WTC11 (cell line): Measurements from ENCODE around the gene RETREG2. TPM values are rescaled to one million over a fixed set of nuclear protein-coding genes. Genes with fewer than 3 reads are reported as not detected.
A peak's percentile ranks its signal among the peaks of the same experiment; 100 is the strongest.

Experiments used
- ATAC-seq: fragments of 200-7000 bp; cut with Tn5 transposase; 2 replicates; pipeline ENCODE4 v1.10.0; 2021; ENCODE audit warnings: mild to moderate bottlenecking, moderate library complexity
- CTCF ChIA-PET: fragments of 300-600 bp; sonication (Branson Sonifier 250); formaldehyde crosslinking; loops from one replicate; lab custom pipeline; 2021; ENCODE audit warnings: antibody characterized with exemption; lab: Charles Lee
- POLR2A ChIA-PET: fragments of 350-600 bp; sonication (Branson Sonifier 250); formaldehyde crosslinking; loops from one replicate; lab custom pipeline; 2021; ENCODE audit warnings: antibody characterized with exemption; lab: Charles Lee
- DNase-seq: peaks from one replicate; pipeline ENCODE4 v3.0.0; 2021; ENCODE audit warnings: low spot score
- H3K27ac Mint-ChIP-seq: 2 replicates; pipeline ENCODE4 v1.8.0; 2021; ENCODE audit warnings: mixed read lengths
- H3K27me3 Mint-ChIP-seq: 2 replicates; pipeline ENCODE4 v1.8.0; 2021; ENCODE audit warnings: low read depth, mild to moderate bottlenecking, moderate library complexity, mixed read lengths
- H3K36me3 Mint-ChIP-seq: 2 replicates; pipeline ENCODE4 v1.8.0; 2021; ENCODE audit warnings: mixed read lengths
- H3K4me1 Mint-ChIP-seq: 2 replicates; pipeline ENCODE4 v1.8.0; 2022; ENCODE audit warnings: mixed read lengths
- H3K4me3 Mint-ChIP-seq: 2 replicates; pipeline ENCODE4 v1.8.0; 2021; ENCODE audit warnings: mild to moderate bottlenecking, moderate library complexity, mixed read lengths
- H3K9me3 Mint-ChIP-seq: 2 replicates; pipeline ENCODE4 v1.8.0; 2021; ENCODE audit warnings: mixed read lengths
- FOXJ3 ChIP-seq: sonication (generic); formaldehyde crosslinking; IDR thresholded peaks from 2 replicates; pipeline ENCODE4 v1.9.0; 2021; ENCODE audit warnings: missing genetic modification reagents, mild to moderate bottlenecking, borderline replicate concordance
- FOXK1 ChIP-seq: sonication (generic); formaldehyde crosslinking; IDR thresholded peaks from 2 replicates; pipeline ENCODE4 v1.8.0; 2022; ENCODE audit warnings: mild to moderate bottlenecking, moderate library complexity, missing genetic modification reagents
- GABPB1 ChIP-seq: sonication (generic); formaldehyde crosslinking; IDR thresholded peaks from 2 replicates; pipeline ENCODE4 v1.8.1; 2023; ENCODE audit warnings: mild to moderate bottlenecking, missing genetic modification reagents
- NFE2L1 ChIP-seq: sonication (generic); formaldehyde crosslinking; IDR thresholded peaks from 2 replicates; pipeline ENCODE4 v1.8.1; 2023; ENCODE audit warnings: missing genetic modification reagents
- NR2C2 ChIP-seq: sonication (generic); formaldehyde crosslinking; IDR thresholded peaks from 2 replicates; pipeline ENCODE4 v1.8.0; 2022; ENCODE audit warnings: mild to moderate bottlenecking, missing genetic modification reagents
- NR3C1 ChIP-seq: sonication (generic); formaldehyde crosslinking; conservative IDR thresholded peaks from 2 replicates; pipeline ENCODE4 v1.8.1; 2023; ENCODE audit warnings: low read depth, mild to moderate bottlenecking, missing genetic modification reagents
- TP53 ChIP-seq: sonication (generic); formaldehyde crosslinking; IDR thresholded peaks from 2 replicates; pipeline ENCODE4 v1.8.1; 2023; ENCODE audit warnings: mild to moderate bottlenecking, missing genetic modification reagents
- ZBTB21 ChIP-seq: sonication (generic); formaldehyde crosslinking; IDR thresholded peaks from 2 replicates; pipeline ENCODE4 v1.8.1; 2023; ENCODE audit warnings: mild to moderate bottlenecking, missing genetic modification reagents, borderline replicate concordance
- ZNF416 ChIP-seq: fragments of 250-450 bp; sonication (Bioruptor Pico); IDR thresholded peaks from 2 replicates; pipeline ENCODE4 v1.9.0; 2021; ENCODE audit warnings: mild to moderate bottlenecking, inconsistent platforms
- ZNF671 ChIP-seq: fragments of 250-450 bp; sonication (Bioruptor Pico); IDR thresholded peaks from 2 replicates; pipeline ENCODE4 v1.8.0; 2021; ENCODE audit warnings: mild to moderate bottlenecking
- total RNA-seq: library from RNA; stranded (reverse); gene quantifications from 3 replicates; pipeline ENCODE4 v1.2.3, GENCODE V29; 2021
- TF ChIP-seq, protein P1 (sequence below): fragments of 250-450 bp; sonication (Bioruptor Pico); IDR thresholded peaks from 2 replicates; pipeline ENCODE4 v1.9.0; 2021; ENCODE audit warnings: mild to moderate bottlenecking, borderline replicate concordance
- TF ChIP-seq, protein P2 (sequence below): sonication (generic); formaldehyde crosslinking; IDR thresholded peaks from 2 replicates; pipeline ENCODE4 v1.8.1; 2023; ENCODE audit warnings: mild to moderate bottlenecking, missing genetic modification reagents, moderate library complexity
- TF ChIP-seq, protein P3 (sequence below): sonication (generic); formaldehyde crosslinking; IDR thresholded peaks from 2 replicates; pipeline ENCODE4 v1.8.1; 2022; ENCODE audit warnings: mild to moderate bottlenecking, missing genetic modification reagents, moderate library complexity, borderline replicate concordance
- TF ChIP-seq, protein P4 (sequence below): sonication (generic); formaldehyde crosslinking; IDR thresholded peaks from 2 replicates; pipeline ENCODE4 v1.8.1; 2023; ENCODE audit warnings: mild to moderate bottlenecking, missing genetic modification reagents, moderate library complexity
- TF ChIP-seq, protein P5 (sequence below): sonication (generic); formaldehyde crosslinking; IDR thresholded peaks from 2 replicates; pipeline ENCODE4 v1.8.1; 2022; ENCODE audit warnings: low read depth, mild to moderate bottlenecking, moderate library complexity, missing genetic modification reagents, borderline replicate concordance
- TF ChIP-seq, protein P6 (sequence below): sonication (generic); formaldehyde crosslinking; IDR thresholded peaks from 2 replicates; pipeline ENCODE4 v1.8.1; 2022; ENCODE audit warnings: low read depth, missing genetic modification reagents, borderline replicate concordance
- TF ChIP-seq, protein P7 (sequence below): sonication (generic); formaldehyde crosslinking; IDR thresholded peaks from 2 replicates; pipeline ENCODE4 v1.8.0; 2022; ENCODE audit warnings: mild to moderate bottlenecking, missing genetic modification reagents
- TF ChIP-seq, protein P8 (sequence below): sonication (generic); formaldehyde crosslinking; IDR thresholded peaks from 2 replicates; pipeline ENCODE4 v1.8.1; 2023; ENCODE audit warnings: mild to moderate bottlenecking, missing genetic modification reagents

RETREG2 gene
- total RNA-seq, 1 experiment from 2014 or later: 60.2 TPM

DNA sequence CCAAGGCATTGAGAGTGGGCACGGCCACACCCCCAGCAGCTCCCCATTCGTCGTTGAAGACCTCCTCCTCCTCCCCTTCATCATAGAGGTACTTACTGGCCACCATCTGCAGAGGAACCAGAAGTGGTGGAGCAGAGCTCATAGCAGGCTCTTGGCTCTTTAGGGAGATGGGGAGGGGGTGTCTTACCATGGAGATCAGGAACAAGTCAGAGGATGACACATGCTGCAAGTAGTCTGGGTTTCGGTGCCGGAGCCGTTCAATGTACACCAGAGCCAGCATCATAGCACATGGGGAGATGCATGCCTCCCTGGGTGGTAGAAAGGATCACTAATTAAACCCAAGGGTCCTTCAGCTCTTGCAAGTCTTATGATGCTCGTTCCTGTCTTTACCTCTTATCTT lies 3.3 kb upstream of the RETREG2 start (continued):
- TF ChIP-seq, protein P1, sequence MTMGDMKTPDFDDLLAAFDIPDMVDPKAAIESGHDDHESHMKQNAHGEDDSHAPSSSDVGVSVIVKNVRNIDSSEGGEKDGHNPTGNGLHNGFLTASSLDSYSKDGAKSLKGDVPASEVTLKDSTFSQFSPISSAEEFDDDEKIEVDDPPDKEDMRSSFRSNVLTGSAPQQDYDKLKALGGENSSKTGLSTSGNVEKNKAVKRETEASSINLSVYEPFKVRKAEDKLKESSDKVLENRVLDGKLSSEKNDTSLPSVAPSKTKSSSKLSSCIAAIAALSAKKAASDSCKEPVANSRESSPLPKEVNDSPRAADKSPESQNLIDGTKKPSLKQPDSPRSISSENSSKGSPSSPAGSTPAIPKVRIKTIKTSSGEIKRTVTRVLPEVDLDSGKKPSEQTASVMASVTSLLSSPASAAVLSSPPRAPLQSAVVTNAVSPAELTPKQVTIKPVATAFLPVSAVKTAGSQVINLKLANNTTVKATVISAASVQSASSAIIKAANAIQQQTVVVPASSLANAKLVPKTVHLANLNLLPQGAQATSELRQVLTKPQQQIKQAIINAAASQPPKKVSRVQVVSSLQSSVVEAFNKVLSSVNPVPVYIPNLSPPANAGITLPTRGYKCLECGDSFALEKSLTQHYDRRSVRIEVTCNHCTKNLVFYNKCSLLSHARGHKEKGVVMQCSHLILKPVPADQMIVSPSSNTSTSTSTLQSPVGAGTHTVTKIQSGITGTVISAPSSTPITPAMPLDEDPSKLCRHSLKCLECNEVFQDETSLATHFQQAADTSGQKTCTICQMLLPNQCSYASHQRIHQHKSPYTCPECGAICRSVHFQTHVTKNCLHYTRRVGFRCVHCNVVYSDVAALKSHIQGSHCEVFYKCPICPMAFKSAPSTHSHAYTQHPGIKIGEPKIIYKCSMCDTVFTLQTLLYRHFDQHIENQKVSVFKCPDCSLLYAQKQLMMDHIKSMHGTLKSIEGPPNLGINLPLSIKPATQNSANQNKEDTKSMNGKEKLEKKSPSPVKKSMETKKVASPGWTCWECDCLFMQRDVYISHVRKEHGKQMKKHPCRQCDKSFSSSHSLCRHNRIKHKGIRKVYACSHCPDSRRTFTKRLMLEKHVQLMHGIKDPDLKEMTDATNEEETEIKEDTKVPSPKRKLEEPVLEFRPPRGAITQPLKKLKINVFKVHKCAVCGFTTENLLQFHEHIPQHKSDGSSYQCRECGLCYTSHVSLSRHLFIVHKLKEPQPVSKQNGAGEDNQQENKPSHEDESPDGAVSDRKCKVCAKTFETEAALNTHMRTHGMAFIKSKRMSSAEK: no peak
- TF ChIP-seq, all 79 proteins: peak for 0

DNA sequence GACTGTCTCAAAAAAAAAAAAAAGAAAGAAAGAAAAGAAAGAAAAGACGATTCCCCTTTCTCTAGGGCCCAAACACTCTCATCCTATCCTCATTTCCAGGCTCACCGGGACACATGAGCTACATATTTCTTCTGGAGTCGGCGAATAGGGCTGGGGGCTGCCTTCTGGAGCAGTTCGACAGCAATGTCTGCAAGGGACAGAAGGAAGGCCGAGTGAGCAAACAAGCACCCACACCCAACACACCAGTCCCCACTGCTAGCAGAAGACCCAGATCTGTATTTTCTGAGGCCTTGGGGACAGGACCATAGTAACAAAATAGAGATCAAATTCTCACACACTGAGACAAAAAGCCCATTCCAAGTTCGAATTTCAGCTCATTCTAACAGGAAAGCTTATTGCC lies 2.6 kb upstream of the RETREG2 start:
- TF ChIP-seq ZNF416 (CRISPR knock-in tag): no peak
- TF ChIP-seq, protein P2, sequence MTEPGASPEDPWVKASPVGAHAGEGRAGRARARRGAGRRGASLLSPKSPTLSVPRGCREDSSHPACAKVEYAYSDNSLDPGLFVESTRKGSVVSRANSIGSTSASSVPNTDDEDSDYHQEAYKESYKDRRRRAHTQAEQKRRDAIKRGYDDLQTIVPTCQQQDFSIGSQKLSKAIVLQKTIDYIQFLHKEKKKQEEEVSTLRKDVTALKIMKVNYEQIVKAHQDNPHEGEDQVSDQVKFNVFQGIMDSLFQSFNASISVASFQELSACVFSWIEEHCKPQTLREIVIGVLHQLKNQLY: no peak
- TF ChIP-seq NR2C2: no peak
- TF ChIP-seq FOXJ3: no peak
- TF ChIP-seq, protein P3, sequence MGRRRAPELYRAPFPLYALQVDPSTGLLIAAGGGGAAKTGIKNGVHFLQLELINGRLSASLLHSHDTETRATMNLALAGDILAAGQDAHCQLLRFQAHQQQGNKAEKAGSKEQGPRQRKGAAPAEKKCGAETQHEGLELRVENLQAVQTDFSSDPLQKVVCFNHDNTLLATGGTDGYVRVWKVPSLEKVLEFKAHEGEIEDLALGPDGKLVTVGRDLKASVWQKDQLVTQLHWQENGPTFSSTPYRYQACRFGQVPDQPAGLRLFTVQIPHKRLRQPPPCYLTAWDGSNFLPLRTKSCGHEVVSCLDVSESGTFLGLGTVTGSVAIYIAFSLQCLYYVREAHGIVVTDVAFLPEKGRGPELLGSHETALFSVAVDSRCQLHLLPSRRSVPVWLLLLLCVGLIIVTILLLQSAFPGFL (CRISPR knock-in tag): no peak
- TF ChIP-seq GABPB1: no peak
- TF ChIP-seq, protein P4, sequence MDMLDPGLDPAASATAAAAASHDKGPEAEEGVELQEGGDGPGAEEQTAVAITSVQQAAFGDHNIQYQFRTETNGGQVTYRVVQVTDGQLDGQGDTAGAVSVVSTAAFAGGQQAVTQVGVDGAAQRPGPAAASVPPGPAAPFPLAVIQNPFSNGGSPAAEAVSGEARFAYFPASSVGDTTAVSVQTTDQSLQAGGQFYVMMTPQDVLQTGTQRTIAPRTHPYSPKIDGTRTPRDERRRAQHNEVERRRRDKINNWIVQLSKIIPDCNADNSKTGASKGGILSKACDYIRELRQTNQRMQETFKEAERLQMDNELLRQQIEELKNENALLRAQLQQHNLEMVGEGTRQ (CRISPR knock-in tag): no peak
- no peak for TF ChIP-seq TP53 (CRISPR knock-in tag)
- TF ChIP-seq ZNF671 (CRISPR knock-in tag): no peak
- TF ChIP-seq, protein P5, sequence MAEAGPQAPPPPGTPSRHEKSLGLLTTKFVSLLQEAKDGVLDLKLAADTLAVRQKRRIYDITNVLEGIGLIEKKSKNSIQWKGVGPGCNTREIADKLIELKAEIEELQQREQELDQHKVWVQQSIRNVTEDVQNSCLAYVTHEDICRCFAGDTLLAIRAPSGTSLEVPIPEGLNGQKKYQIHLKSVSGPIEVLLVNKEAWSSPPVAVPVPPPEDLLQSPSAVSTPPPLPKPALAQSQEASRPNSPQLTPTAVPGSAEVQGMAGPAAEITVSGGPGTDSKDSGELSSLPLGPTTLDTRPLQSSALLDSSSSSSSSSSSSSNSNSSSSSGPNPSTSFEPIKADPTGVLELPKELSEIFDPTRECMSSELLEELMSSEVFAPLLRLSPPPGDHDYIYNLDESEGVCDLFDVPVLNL (CRISPR knock-in tag): no peak
- no peak for TF ChIP-seq FOXK1 (CRISPR knock-in tag)
- TF ChIP-seq ZBTB21 (CRISPR knock-in tag): no peak
- TF ChIP-seq, protein P1: no peak
- TF ChIP-seq NFE2L1 (CRISPR knock-in tag): no peak
- TF ChIP-seq NR3C1 (CRISPR knock-in tag): no peak
- TF ChIP-seq, protein P6, sequence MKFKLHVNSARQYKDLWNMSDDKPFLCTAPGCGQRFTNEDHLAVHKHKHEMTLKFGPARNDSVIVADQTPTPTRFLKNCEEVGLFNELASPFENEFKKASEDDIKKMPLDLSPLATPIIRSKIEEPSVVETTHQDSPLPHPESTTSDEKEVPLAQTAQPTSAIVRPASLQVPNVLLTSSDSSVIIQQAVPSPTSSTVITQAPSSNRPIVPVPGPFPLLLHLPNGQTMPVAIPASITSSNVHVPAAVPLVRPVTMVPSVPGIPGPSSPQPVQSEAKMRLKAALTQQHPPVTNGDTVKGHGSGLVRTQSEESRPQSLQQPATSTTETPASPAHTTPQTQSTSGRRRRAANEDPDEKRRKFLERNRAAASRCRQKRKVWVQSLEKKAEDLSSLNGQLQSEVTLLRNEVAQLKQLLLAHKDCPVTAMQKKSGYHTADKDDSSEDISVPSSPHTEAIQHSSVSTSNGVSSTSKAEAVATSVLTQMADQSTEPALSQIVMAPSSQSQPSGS: no peak
- TF ChIP-seq, protein P7, sequence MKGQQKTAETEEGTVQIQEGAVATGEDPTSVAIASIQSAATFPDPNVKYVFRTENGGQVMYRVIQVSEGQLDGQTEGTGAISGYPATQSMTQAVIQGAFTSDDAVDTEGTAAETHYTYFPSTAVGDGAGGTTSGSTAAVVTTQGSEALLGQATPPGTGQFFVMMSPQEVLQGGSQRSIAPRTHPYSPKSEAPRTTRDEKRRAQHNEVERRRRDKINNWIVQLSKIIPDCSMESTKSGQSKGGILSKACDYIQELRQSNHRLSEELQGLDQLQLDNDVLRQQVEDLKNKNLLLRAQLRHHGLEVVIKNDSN (CRISPR knock-in tag): no peak
- TF ChIP-seq, protein P8, sequence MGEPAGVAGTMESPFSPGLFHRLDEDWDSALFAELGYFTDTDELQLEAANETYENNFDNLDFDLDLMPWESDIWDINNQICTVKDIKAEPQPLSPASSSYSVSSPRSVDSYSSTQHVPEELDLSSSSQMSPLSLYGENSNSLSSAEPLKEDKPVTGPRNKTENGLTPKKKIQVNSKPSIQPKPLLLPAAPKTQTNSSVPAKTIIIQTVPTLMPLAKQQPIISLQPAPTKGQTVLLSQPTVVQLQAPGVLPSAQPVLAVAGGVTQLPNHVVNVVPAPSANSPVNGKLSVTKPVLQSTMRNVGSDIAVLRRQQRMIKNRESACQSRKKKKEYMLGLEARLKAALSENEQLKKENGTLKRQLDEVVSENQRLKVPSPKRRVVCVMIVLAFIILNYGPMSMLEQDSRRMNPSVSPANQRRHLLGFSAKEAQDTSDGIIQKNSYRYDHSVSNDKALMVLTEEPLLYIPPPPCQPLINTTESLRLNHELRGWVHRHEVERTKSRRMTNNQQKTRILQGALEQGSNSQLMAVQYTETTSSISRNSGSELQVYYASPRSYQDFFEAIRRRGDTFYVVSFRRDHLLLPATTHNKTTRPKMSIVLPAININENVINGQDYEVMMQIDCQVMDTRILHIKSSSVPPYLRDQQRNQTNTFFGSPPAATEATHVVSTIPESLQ: no peak
- ChIA-PET POLR2A (interaction anchor here (0.9 to 1.2 kb wide), 3 partner anchors 77 to 119 kb away, joined by 3 to 7 read pairs (median 3); partner anchors contain the start of gene TUBA4B), CTCF (interaction anchor here (0.5 to 1.9 kb wide), 9 partner anchors 18 to 172 kb away, joined by 3 to 18 read pairs (median 4); partner anchors contain the start of genes GLB1L, STK16 and ZFAND2B)
- Mint-ChIP-seq H3K36me3 (peaks cover 7% of the 10 kb centered on the region; the same call in 1 of the 2 replicates), H3K4me1 (peaks cover 22% of the 10 kb centered on the region), H3K9me3 (no peaks in the 10 kb centered on the region), H3K4me3 (peak overlapping the region; percentile 88), H3K27me3 (no peaks in the 10 kb centered on the region), H3K27ac (no peak overlapping the region)
- ATAC-seq (no peak), DNase-seq (no peak)
